Measurements from ENCODE around the gene BLOC1S6. TPM values are rescaled to one million over a fixed set of nuclear protein-coding genes. Genes with fewer than 3 reads are reported as not detected.
"Not testable (repeated sequence)": the region's sequence is repeated elsewhere in the genome, so short reads cannot be mapped to it uniquely, and the experiment has no call there.

The BLOC1S6 gene
- total and polyA plus RNA-seq, 2 donors, result 32.1 to 36.8 TPM

DNA sequence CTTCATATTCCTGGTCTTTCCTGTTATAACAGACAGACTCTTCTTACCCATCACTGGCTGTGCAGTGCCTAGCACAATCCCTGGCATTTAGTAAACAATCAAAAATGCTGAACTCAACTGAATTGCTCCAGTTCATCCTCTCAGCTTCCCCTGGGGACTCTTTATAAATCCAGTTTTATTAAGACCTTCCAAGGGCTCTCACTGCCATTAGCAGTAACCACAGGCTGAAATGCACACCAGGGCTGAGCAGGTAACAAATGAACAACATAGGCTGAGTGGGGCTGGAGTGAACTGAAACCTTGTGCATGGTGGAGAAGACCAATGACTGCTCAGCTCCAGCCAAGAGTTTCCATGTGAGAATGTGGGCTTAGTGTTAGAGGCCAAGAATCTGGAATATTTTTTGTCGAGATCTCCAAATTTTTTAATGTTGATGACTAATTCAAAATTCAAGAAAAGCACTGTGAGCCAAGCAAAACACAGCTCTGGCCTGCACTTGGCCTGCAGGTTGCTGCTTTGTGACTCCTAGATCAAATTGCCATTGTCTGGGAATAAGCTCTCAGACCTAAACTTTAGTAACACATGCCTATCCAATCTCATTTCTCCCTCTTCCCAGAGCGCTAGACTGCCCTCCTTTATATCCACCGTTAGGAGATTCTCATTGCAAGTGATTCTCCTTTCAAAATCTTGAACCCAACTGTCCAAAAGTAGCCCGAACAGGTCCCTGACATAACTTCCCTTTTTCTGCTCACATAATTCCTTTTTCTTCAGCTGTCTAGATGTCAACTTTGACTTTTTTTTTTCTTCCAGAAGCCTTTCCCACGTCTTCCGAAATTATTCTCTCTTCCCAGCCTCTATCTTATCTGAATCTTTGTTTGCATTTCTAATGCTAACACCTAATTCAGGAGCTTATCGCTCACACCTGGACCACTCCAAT is 55.1 kb downstream of the BLOC1S6 start:
- Histone ChIP-seq H3K9me3 (ENCODE audit: control insufficient read depth in 2 of 2, insufficient read depth in 1 of 2, low read length in 1 of 2) (no peaks in the 10 kb centered on the region), H3K27ac (ENCODE audit: low read depth in 1 of 2, low read length in 1 of 2) (peak overlapping the region in 1 of 2 donors; percentile 19), H3K27me3 (ENCODE audit: control insufficient read depth in 2 of 2, insufficient read depth in 1 of 2, low read length in 1 of 2) (no peaks in the 10 kb centered on the region), H3K4me3 (ENCODE audit: low read length in 2 of 2) (no peak overlapping the region), H3K4me1 (ENCODE audit: control insufficient read depth in 2 of 2, insufficient read depth in 2 of 2, low read length in 2 of 2) (peaks cover 7% of the 10 kb centered on the region in 2 donors), H3K36me3 (ENCODE audit: control insufficient read depth in 2 of 2, insufficient read depth in 2 of 2, low read length in 1 of 2) (no peaks in the 10 kb centered on the region)
- 88% methylated on average over 7 of the region's 7 CpGs for WGBS
- no peak for DNase-seq (ENCODE audit: low read depth in 6 of 9, low spot score in 9 of 9)

DNA sequence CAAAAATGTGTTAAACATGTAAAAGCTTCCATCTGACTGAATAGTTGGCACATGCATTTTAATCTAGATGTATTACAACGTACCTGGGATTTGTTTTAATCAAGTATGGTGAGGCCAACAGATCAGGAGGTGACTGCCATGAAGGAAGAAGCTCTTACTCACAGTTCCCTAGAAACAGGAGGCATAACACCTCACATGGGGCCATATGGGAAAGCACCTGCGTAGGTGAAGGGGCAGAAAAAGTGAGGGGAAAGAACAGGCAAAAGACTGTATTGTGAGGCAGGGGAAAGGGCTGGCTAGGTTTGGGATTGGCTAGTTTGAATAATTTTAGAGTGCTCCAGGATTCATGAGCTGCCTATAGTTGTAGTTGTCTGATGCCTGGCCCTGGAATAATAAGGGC is 57.3 kb downstream of the BLOC1S6 start:
- Histone ChIP-seq H3K4me1 (ENCODE audit: control insufficient read depth in 2 of 2, insufficient read depth in 2 of 2, low read length in 2 of 2) (peaks cover 0 to 7% of the 10 kb centered on the region in 2 donors), H3K27ac (ENCODE audit: low read depth in 1 of 2, low read length in 1 of 2) (no peak overlapping the region), H3K4me3 (ENCODE audit: low read length in 2 of 2) (no peak overlapping the region), H3K27me3 (ENCODE audit: control insufficient read depth in 2 of 2, insufficient read depth in 1 of 2, low read length in 1 of 2) (no peaks in the 10 kb centered on the region), H3K36me3 (ENCODE audit: control insufficient read depth in 2 of 2, insufficient read depth in 2 of 2, low read length in 1 of 2) (no peaks in the 10 kb centered on the region), H3K9me3 (ENCODE audit: control insufficient read depth in 2 of 2, insufficient read depth in 1 of 2, low read length in 1 of 2) (no peaks in the 10 kb centered on the region)
- 97% methylated on average over 2 of the region's 2 CpGs for WGBS
- DNase-seq (ENCODE audit: low read depth in 6 of 9, low spot score in 9 of 9), result no peak

DNA sequence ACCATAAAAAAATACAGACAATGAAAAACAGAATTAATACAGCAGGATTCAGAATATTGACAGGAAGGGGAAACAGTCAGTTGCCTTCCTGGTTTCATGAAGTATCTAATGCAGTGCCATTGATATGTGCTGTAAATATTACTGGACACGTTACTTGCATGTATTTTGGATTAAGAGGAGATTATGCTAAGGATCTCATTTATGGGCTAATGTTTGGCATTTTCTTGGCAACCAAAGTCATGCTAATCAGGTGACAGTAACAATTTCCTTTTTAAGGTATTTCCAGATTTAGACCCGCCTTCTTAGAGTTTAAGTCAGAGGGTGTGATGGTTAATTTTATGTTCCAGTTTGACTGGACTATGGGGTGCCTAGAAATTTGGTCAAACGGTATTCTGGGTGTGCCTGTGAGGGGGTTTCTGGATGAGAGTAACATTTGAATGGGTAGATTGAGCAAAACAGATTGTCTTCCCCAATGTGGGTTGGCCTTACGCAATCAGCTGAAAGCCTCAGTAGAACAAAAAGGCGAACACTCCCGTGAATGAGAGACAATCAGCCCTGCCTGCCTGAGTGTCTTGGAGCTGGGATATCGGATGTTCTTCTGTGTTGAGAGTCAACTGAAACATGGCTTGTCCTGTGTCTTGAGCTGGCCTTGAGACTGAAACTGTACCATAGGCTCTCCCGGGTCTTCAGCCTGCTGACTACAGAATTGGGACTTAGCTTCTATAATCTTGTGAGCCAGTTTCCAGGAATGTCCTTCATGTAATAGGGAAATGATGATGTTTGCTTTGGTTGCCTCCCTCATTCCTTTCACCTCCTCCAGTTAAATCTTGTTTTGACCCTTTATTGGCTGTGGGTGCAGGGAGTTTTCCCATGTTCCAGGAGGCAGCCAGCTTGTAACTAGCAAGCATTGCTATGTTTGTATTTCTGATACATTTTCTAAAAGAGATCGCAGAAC is 58.1 kb downstream of the BLOC1S6 start:
- no peaks in the 10 kb centered on the region for H3K27me3 ChIP-seq (ENCODE audit: control insufficient read depth in 2 of 2, insufficient read depth in 1 of 2, low read length in 1 of 2)
- WGBS, result 96% methylated on average over 9 of the region's 9 CpGs
- no peaks in the 10 kb centered on the region for H3K9me3 ChIP-seq (ENCODE audit: control insufficient read depth in 2 of 2, insufficient read depth in 1 of 2, low read length in 1 of 2)
- no peak overlapping the region for H3K4me3 ChIP-seq (ENCODE audit: low read length in 2 of 2)
- DNase-seq (ENCODE audit: low read depth in 6 of 9, low spot score in 9 of 9), result no peak
- no peak overlapping the region for H3K27ac ChIP-seq (ENCODE audit: low read depth in 1 of 2, low read length in 1 of 2)
- no peaks in the 10 kb centered on the region for H3K36me3 ChIP-seq (ENCODE audit: control insufficient read depth in 2 of 2, insufficient read depth in 2 of 2, low read length in 1 of 2)
- H3K4me1 ChIP-seq (ENCODE audit: control insufficient read depth in 2 of 2, insufficient read depth in 2 of 2, low read length in 2 of 2), result peaks cover 0 to 7% of the 10 kb centered on the region in 2 donors

DNA sequence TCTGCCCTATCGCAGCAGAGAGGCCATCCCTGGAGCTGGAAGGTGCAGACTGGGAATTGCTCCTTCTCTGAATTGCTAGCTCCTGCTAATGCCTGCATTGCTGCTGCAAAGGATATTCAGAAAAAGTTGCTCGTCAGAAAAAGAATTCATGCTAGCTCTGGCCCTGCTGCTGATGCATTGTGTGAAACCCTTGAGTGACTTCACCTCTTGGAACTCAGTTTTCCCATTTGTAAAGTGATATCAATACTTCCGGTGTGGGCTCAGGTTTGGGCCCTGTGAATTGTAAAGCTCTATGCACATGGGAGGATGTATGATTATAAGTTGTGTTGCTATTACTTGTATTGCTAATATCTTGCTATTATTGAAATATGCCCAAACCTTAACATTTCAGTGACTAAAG is 59.0 kb downstream of the BLOC1S6 start:
- H3K36me3 ChIP-seq (ENCODE audit: control insufficient read depth in 2 of 2, insufficient read depth in 2 of 2, low read length in 1 of 2), result no peaks in the 10 kb centered on the region
- H3K4me1 ChIP-seq (ENCODE audit: control insufficient read depth in 2 of 2, insufficient read depth in 2 of 2, low read length in 2 of 2), result peaks cover 0 to 7% of the 10 kb centered on the region in 2 donors
- WGBS, result 95% methylated on average over 3 of the region's 3 CpGs
- no peak for DNase-seq (ENCODE audit: low read depth in 6 of 9, low spot score in 9 of 9)
- no peak overlapping the region for H3K4me3 ChIP-seq (ENCODE audit: low read length in 2 of 2)
- no peaks in the 10 kb centered on the region for H3K9me3 ChIP-seq (ENCODE audit: control insufficient read depth in 2 of 2, insufficient read depth in 1 of 2, low read length in 1 of 2)
- H3K27me3 ChIP-seq (ENCODE audit: control insufficient read depth in 2 of 2, insufficient read depth in 1 of 2, low read length in 1 of 2), result no peaks in the 10 kb centered on the region
- no peak overlapping the region for H3K27ac ChIP-seq (ENCODE audit: low read depth in 1 of 2, low read length in 1 of 2)

DNA sequence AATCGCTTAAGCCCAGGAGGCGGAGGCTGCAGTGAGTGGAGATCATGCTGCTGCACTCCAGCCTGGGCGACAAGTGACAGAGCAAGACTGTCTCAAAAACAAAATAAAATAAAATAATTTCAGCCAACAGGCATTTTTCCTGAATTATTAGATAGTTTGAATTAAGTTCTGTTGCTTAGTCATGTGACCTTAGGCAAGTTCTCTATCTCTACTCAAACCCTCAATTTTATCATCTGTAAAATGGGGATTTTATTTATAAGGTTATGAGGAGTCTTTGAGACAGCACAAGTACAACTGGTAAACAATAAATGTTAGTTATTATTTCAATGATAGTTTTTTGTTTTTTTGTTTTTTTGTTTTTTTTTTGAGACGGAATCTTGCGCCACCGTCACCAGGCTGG is 60.6 kb downstream of the BLOC1S6 start:
- H3K27me3 ChIP-seq (ENCODE audit: control insufficient read depth in 2 of 2, insufficient read depth in 1 of 2, low read length in 1 of 2), result no peaks in the 10 kb centered on the region
- H3K4me3 ChIP-seq (ENCODE audit: low read length in 2 of 2), result no peak overlapping the region
- H3K4me1 ChIP-seq (ENCODE audit: control insufficient read depth in 2 of 2, insufficient read depth in 2 of 2, low read length in 2 of 2), result peaks cover 0 to 7% of the 10 kb centered on the region in 2 donors
- no peak overlapping the region for H3K27ac ChIP-seq (ENCODE audit: low read depth in 1 of 2, low read length in 1 of 2)
- 98% methylated on average over 6 of the region's 6 CpGs for WGBS
- no peak for DNase-seq (ENCODE audit: low read depth in 6 of 9, low spot score in 9 of 9)
- no peaks in the 10 kb centered on the region for H3K9me3 ChIP-seq (ENCODE audit: control insufficient read depth in 2 of 2, insufficient read depth in 1 of 2, low read length in 1 of 2)
- no peaks in the 10 kb centered on the region for H3K36me3 ChIP-seq (ENCODE audit: control insufficient read depth in 2 of 2, insufficient read depth in 2 of 2, low read length in 1 of 2)

DNA sequence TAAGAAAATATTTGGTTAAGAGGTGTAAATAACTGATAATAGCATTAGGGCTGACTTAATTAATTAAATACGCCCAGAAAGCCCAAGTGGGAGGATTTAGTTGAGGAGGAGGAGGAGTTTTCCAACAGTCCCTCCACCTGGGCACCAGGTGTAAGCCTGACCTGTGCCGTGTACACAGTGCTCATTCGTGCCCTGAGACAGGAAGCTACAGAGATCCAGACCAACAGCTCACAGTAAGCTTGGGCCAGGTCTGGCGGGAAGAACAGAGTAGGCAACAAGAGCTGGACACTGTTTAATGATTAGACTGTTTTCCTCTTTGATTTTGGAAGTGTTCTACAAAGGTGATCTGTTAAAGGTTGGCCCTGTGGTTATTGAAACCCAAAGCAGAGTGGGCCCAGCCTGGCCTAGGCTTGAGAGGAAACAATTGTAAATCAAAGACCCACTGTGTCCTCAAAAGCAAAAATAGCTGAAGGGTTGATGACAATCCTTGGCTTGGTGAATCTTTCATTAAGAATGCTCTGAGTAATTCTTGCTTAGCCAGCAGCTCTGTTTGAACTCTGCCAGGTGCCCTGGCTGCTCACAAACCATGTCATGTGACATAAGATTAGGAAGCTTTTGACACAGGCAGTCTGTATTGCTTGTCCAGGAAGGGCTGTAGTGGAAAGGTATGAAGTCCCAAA is 61.5 kb downstream of the BLOC1S6 start:
- WGBS, result 92% methylated on average over 4 of the region's 4 CpGs
- no peaks in the 10 kb centered on the region for H3K9me3 ChIP-seq (ENCODE audit: control insufficient read depth in 2 of 2, insufficient read depth in 1 of 2, low read length in 1 of 2)
- peak in 4 of 9 donors; percentile 5 to 34 (median 15) for DNase-seq (ENCODE audit: low read depth in 6 of 9, low spot score in 9 of 9)
- H3K4me1 ChIP-seq (ENCODE audit: control insufficient read depth in 2 of 2, insufficient read depth in 2 of 2, low read length in 2 of 2), result peaks cover 0 to 7% of the 10 kb centered on the region in 2 donors
- H3K27me3 ChIP-seq (ENCODE audit: control insufficient read depth in 2 of 2, insufficient read depth in 1 of 2, low read length in 1 of 2), result no peaks in the 10 kb centered on the region
- H3K36me3 ChIP-seq (ENCODE audit: control insufficient read depth in 2 of 2, insufficient read depth in 2 of 2, low read length in 1 of 2), result no peaks in the 10 kb centered on the region
- H3K4me3 ChIP-seq (ENCODE audit: low read length in 2 of 2), result no peak overlapping the region
- H3K27ac ChIP-seq (ENCODE audit: low read depth in 1 of 2, low read length in 1 of 2), result no peak overlapping the region

DNA sequence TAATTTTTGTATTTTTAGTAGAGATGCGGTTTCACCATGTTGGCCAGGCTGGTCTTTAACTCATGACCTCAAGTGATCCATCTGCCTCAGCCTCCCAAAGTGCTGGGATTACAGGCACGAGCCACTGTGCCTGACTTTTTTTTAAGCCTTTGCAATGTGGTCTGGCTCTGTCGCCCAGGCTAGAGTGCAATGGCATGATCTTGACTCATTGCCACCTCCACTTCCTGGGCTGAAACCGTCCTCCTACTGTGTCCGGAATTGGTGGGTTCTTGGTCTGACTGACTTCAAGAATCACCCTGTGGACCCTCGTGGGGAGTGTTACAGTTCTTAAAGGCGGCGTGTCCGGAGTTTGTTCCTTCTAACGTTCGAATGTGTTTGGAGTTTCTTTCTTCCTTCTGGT is 62.8 kb downstream of the BLOC1S6 start:
- H3K4me1 ChIP-seq (ENCODE audit: control insufficient read depth in 2 of 2, insufficient read depth in 2 of 2, low read length in 2 of 2); H3K36me3 ChIP-seq (ENCODE audit: control insufficient read depth in 2 of 2, insufficient read depth in 2 of 2, low read length in 1 of 2); H3K27ac ChIP-seq (ENCODE audit: low read depth in 1 of 2, low read length in 1 of 2); H3K9me3 ChIP-seq (ENCODE audit: control insufficient read depth in 2 of 2, insufficient read depth in 1 of 2, low read length in 1 of 2); H3K27me3 ChIP-seq (ENCODE audit: control insufficient read depth in 2 of 2, insufficient read depth in 1 of 2, low read length in 1 of 2); DNase-seq (ENCODE audit: low read depth in 6 of 9, low spot score in 9 of 9); H3K4me3 ChIP-seq (ENCODE audit: low read length in 2 of 2): not testable (repeated sequence)
- WGBS, result 92% methylated on average over 11 of the region's 11 CpGs

DNA sequence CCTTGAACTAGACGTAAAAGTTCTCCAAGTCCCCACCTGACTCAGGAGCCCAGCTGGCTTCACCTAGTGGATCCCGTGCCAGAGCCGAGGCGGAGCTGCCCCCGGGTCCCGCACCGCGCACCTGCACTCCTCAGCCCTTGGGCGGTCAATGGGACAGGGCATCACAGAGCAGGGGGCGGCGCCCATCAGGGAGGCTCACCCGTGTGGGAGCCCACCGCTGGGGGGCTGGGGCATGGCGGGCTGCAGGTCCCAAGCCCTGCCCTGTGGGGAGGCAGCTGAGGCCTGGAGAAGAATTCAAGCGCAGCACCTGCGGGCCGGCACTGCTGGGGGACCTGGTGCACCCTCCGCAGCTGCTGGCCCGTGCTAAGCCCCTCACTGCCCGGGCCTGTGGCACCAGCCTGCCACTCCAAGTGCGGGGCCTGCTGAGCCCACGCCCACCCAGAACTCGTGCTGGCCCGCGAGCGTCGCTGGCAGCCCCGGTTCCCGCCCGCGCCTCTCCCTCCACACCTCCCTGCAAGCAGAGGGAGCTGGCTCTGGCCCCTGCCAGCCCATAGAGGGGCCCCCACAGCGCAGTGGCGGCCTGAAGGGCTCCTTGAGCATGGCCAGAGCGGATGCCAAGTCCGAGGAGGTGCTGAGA is 63.8 kb downstream of the BLOC1S6 start:
- WGBS, result 97% methylated on average over 35 of the region's 35 CpGs
- Histone ChIP-seq H3K27ac (ENCODE audit: low read depth in 1 of 2, low read length in 1 of 2) (no peak overlapping the region), H3K36me3 (ENCODE audit: control insufficient read depth in 2 of 2, insufficient read depth in 2 of 2, low read length in 1 of 2) (no peaks in the 10 kb centered on the region), H3K27me3 (ENCODE audit: control insufficient read depth in 2 of 2, insufficient read depth in 1 of 2, low read length in 1 of 2) (no peaks in the 10 kb centered on the region), H3K4me1 (ENCODE audit: control insufficient read depth in 2 of 2, insufficient read depth in 2 of 2, low read length in 2 of 2) (peaks cover 0 to 7% of the 10 kb centered on the region in 2 donors), H3K4me3 (ENCODE audit: low read length in 2 of 2) (no peak overlapping the region), H3K9me3 (ENCODE audit: control insufficient read depth in 2 of 2, insufficient read depth in 1 of 2, low read length in 1 of 2) (no peaks in the 10 kb centered on the region)
- no peak for DNase-seq (ENCODE audit: low read depth in 6 of 9, low spot score in 9 of 9)

All from thymus (tissue), 11 donors.